Loucy (cell line): ENCODE results near the gene AHRR.

Experiments
- H2AFZ ChIP-seq: fragments of 200-600 bp; sonication (generic); 2 replicates; pipeline ENCODE4 v1.6.0; 2016; ENCODE audit warnings: antibody characterized with exemption, mild to moderate bottlenecking, low read length, moderate library complexity
- H3F3A ChIP-seq: fragments of 200-600 bp; 2 replicates; pipeline ENCODE4 v1.6.0; 2016; ENCODE audit warnings: antibody characterized with exemption, low read depth, mild to moderate bottlenecking
- H3K27me3 ChIP-seq: fragments of 200-600 bp; sonication (generic); 2 replicates; pipeline ENCODE4 v1.6.1; 2014; ENCODE audit warnings: low read length, mild to moderate bottlenecking; ENCODE audit not compliant: insufficient read depth, poor library complexity, severe bottlenecking
- H3K36me3 ChIP-seq: fragments of 200-600 bp; sonication (generic); 2 replicates; pipeline ENCODE4 v1.6.1; 2016; ENCODE audit warnings: low read length; ENCODE audit not compliant: insufficient read depth
- H3K4me1 ChIP-seq: fragments of 200-600 bp; sonication (generic); 2 replicates; pipeline ENCODE4 v1.5.1; 2014; ENCODE audit warnings: low read length, mild to moderate bottlenecking; ENCODE audit not compliant: insufficient read depth, poor library complexity, severe bottlenecking
- H3K4me2 ChIP-seq: fragments of 200-600 bp; sonication (generic); 2 replicates; pipeline ENCODE4 v1.6.0; 2014; ENCODE audit warnings: antibody characterized with exemption, low read length, low read depth, mild to moderate bottlenecking; ENCODE audit not compliant: poor library complexity, severe bottlenecking
- H3K4me3 ChIP-seq: fragments of 200-600 bp; sonication (generic); 2 replicates; pipeline ENCODE4 v1.5.1; 2014; ENCODE audit warnings: low read length, mild to moderate bottlenecking, mixed read lengths; ENCODE audit not compliant: poor library complexity, severe bottlenecking
- H3K79me2 ChIP-seq: fragments of 200-600 bp; sonication (generic); 2 replicates; pipeline ENCODE4 v1.6.1; 2014; ENCODE audit warnings: low read length; ENCODE audit not compliant: insufficient read depth
- H3K9ac ChIP-seq: fragments of 200-600 bp; sonication (generic); 2 replicates; pipeline ENCODE4 v1.6.0; 2014; ENCODE audit warnings: mild to moderate bottlenecking, low read depth, low read length, moderate library complexity; ENCODE audit not compliant: poor library complexity, severe bottlenecking
- H3K9me2 ChIP-seq: fragments of 200-600 bp; sonication (generic); replicated peaks from 2 replicates; pipeline ENCODE4 v1.6.1; 2016; ENCODE audit warnings: low read depth, low read length, mixed read lengths
- H3K9me3 ChIP-seq: fragments of 200-600 bp; sonication (generic); 2 replicates; pipeline ENCODE4 v1.6.1; 2014; ENCODE audit warnings: mild to moderate bottlenecking, antibody characterized with exemption, low read length, low read depth; ENCODE audit not compliant: insufficient read depth
- H4K20me1 ChIP-seq: fragments of 200-600 bp; sonication (generic); 2 replicates; pipeline ENCODE4 v1.6.0; 2014; ENCODE audit warnings: antibody characterized with exemption, low read length, mild to moderate bottlenecking; ENCODE audit not compliant: insufficient read depth, poor library complexity, severe bottlenecking
- CTCF ChIP-seq: fragments of 200-600 bp; sonication (generic); conservative IDR thresholded peaks from 2 replicates; pipeline ENCODE4 v1.5.1; 2014; ENCODE audit warnings: mild to moderate bottlenecking, antibody characterized with exemption, low read length
- EZH2phosphoT487 ChIP-seq: fragments of 200-600 bp; IDR thresholded peaks from 2 replicates; pipeline ENCODE4 v1.6.1; 2018; ENCODE audit warnings: antibody characterized with exemption, mild to moderate bottlenecking, moderate library complexity, borderline replicate concordance

AHRR gene

GRCh38 chr5:322942-323879, 1.7 kb downstream of the AHRR start:
- H3K36me3 ChIP-seq = no peaks in the 10 kb centered on the region
- H3K79me2 ChIP-seq = no peaks in the 10 kb centered on the region
- no peak for TF ChIP-seq EZH2phosphoT487
- H2AFZ ChIP-seq = no peak overlapping the region
- H3K4me1 ChIP-seq = peaks cover 14% of the 10 kb centered on the region
- no peak overlapping the region for H3K4me2 ChIP-seq
- no peaks in the 10 kb centered on the region for H3K9me2 ChIP-seq
- H3K4me3 ChIP-seq = no peak overlapping the region
- H3F3A ChIP-seq = no peaks in the 10 kb centered on the region
- H3K27me3 ChIP-seq = no peaks in the 10 kb centered on the region
- no peak overlapping the region for H3K9ac ChIP-seq
- H3K9me3 ChIP-seq = no peaks in the 10 kb centered on the region
- H4K20me1 ChIP-seq = no peaks in the 10 kb centered on the region

GRCh38 chr5:324736-325612, 3.5 kb downstream of the AHRR start:
- no peaks in the 10 kb centered on the region for H3K79me2 ChIP-seq
- H3F3A ChIP-seq = no peaks in the 10 kb centered on the region
- no peaks in the 10 kb centered on the region for H3K9me2 ChIP-seq
- H3K4me2 ChIP-seq = no peak overlapping the region
- no peaks in the 10 kb centered on the region for H4K20me1 ChIP-seq
- H3K9me3 ChIP-seq = no peaks in the 10 kb centered on the region
- no peaks in the 10 kb centered on the region for H3K27me3 ChIP-seq
- TF ChIP-seq EZH2phosphoT487 (no peak), CTCF (no peak)
- H3K4me3 ChIP-seq = no peak overlapping the region
- H3K9ac ChIP-seq = no peak overlapping the region
- H3K36me3 ChIP-seq = no peaks in the 10 kb centered on the region
- H3K4me1 ChIP-seq = peaks cover 4% of the 10 kb centered on the region
- no peak overlapping the region for H2AFZ ChIP-seq

- Histone ChIP-seq H4K20me1 (no peaks in the 10 kb centered on the region), H2AFZ (no peak overlapping the region), H3K4me2 (no peak overlapping the region), H3K36me3 (no peaks in the 10 kb centered on the region), H3K9me2 (no peaks in the 10 kb centered on the region), H3K4me3 (no peak overlapping the region), H3K79me2 (no peaks in the 10 kb centered on the region), H3K4me1 (peaks cover 4% of the 10 kb centered on the region), H3F3A (no peaks in the 10 kb centered on the region), H3K9me3 (no peaks in the 10 kb centered on the region), H3K9ac (no peak overlapping the region), H3K27me3 (no peaks in the 10 kb centered on the region)
- TF ChIP-seq EZH2phosphoT487 (no peak), CTCF (no peak)
Observed at GRCh38 chr5:326109-326508, 4.6 kb downstream of the AHRR start.
